Panc1 (cell line): Measurements from ENCODE around the gene ADGRD1.

Source experiments
- POLR2AphosphoS5 ChIP-seq: IDR thresholded peaks from 2 replicates; pipeline ENCODE4 v1.6.1; 2012; ENCODE audit warnings: mild to moderate bottlenecking, low read depth, low read length, moderate library complexity
- SIN3A ChIP-seq: IDR thresholded peaks from 2 replicates; pipeline ENCODE4 v1.6.1; 2012; ENCODE audit warnings: low read depth, mild to moderate bottlenecking, low read length, moderate library complexity, borderline replicate concordance; ENCODE audit not compliant: insufficient read depth
- TF ChIP-seq, protein P1 (sequence below): fragments of 450-650 bp; IDR thresholded peaks from 2 replicates; pipeline ENCODE4 v1.5.1; 2017; ENCODE audit warnings: mild to moderate bottlenecking
- TF ChIP-seq, protein P2 (sequence below), 2 experiments: IDR thresholded peaks; 2 replicates each; pipeline ENCODE4 v1.6.1; 2011 to 2012; ENCODE audit warnings: low read depth in 2 of 2, control low read depth in 1 of 2, low read length in 1 of 2, mild to moderate bottlenecking in 1 of 2, moderate library complexity in 1 of 2; ENCODE audit not compliant: insufficient read depth in 1 of 2

DNA sequence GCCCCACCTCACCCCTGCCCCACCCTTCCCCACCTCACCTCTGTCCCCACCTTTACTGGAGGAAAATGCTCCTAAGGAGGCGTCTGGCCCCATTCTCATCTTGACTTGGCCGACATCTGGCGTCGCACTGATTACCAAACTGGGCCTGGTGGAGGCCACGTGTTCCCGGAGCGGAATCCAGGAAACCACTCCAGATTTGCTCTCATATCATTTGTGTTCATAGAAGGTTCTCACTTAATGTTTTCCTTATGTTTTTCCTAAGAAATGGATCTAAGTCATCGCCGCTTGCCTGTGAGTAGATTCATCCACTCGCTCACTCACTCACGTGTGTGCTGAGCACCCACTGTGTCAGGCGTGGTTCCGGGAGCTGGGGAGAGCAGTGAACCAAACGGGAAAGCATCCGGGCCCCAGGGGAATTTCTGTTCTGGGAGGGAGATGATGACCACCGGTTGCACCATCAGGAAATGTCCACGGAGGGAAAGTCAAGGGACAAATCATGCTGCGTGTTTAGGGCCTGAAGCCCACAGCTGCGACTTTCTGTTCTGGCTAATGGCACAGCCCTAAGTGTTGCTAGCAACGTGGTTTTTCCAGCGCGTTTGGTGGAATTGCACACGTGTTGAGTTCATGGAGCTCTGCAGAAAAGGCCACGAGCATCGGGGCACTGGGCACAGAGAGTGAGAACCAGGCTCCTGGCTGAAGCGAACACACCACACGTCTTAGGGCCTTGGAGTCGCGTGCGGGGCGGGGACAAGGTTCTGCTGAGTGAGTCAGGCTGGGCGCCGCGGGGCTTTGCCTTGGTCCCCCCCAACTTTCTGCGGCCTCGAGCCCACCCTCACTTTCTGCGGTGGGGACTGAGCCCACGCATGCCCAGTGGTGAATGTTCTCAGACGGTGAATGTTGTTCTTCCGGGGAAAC, 57.7 kb downstream of the ADGRD1 start:
- TF ChIP-seq, protein P1, sequence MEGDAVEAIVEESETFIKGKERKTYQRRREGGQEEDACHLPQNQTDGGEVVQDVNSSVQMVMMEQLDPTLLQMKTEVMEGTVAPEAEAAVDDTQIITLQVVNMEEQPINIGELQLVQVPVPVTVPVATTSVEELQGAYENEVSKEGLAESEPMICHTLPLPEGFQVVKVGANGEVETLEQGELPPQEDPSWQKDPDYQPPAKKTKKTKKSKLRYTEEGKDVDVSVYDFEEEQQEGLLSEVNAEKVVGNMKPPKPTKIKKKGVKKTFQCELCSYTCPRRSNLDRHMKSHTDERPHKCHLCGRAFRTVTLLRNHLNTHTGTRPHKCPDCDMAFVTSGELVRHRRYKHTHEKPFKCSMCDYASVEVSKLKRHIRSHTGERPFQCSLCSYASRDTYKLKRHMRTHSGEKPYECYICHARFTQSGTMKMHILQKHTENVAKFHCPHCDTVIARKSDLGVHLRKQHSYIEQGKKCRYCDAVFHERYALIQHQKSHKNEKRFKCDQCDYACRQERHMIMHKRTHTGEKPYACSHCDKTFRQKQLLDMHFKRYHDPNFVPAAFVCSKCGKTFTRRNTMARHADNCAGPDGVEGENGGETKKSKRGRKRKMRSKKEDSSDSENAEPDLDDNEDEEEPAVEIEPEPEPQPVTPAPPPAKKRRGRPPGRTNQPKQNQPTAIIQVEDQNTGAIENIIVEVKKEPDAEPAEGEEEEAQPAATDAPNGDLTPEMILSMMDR = no peak
- no peak for TF ChIP-seq POLR2AphosphoS5
- TF ChIP-seq, protein P2, sequence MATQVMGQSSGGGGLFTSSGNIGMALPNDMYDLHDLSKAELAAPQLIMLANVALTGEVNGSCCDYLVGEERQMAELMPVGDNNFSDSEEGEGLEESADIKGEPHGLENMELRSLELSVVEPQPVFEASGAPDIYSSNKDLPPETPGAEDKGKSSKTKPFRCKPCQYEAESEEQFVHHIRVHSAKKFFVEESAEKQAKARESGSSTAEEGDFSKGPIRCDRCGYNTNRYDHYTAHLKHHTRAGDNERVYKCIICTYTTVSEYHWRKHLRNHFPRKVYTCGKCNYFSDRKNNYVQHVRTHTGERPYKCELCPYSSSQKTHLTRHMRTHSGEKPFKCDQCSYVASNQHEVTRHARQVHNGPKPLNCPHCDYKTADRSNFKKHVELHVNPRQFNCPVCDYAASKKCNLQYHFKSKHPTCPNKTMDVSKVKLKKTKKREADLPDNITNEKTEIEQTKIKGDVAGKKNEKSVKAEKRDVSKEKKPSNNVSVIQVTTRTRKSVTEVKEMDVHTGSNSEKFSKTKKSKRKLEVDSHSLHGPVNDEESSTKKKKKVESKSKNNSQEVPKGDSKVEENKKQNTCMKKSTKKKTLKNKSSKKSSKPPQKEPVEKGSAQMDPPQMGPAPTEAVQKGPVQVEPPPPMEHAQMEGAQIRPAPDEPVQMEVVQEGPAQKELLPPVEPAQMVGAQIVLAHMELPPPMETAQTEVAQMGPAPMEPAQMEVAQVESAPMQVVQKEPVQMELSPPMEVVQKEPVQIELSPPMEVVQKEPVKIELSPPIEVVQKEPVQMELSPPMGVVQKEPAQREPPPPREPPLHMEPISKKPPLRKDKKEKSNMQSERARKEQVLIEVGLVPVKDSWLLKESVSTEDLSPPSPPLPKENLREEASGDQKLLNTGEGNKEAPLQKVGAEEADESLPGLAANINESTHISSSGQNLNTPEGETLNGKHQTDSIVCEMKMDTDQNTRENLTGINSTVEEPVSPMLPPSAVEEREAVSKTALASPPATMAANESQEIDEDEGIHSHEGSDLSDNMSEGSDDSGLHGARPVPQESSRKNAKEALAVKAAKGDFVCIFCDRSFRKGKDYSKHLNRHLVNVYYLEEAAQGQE (IDR thresholded peaks at IDR 0.05; ENCODE audit: insufficient read depth in 1 of 2, low read depth in 2 of 2, low read length in 1 of 2) = no peak
- TF ChIP-seq SIN3A = no peak
